ENCODE results near the gene SCLT1. TPM values are rescaled to one million over a fixed set of nuclear protein-coding genes. Genes with fewer than 3 reads are reported as not detected.

SCLT1 gene
- total RNA-seq, 1 experiment from 2014 or later: 24.1 TPM

DNA sequence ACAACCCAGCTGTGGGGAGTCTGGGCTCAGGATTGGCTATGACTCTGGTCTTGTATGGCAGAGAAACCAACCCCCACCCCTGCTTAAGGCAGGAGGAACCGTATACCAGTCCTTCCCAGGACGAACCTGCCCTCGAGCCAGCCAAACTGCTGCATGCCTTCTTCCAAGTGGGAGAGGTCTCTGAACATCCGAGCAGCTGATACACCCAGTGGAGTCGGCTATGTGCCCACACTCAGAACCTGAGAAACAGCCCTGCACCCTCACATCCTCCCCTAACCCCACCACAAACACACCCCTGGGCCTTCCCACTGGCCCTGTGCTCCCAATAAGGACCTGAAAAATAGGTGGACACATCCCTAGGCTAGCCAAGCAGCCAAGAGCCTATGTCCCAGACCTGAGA is 24.4 kb upstream of the SCLT1 start:
- H3K4me1 ChIP-seq (ENCODE audit: insufficient read depth, low read length, poor library complexity, severe bottlenecking): no peaks in the 10 kb centered on the region
- H3K27me3 ChIP-seq (replicated peaks; ENCODE audit: insufficient read depth, low read depth, low read length, poor library complexity): no peaks in the 10 kb centered on the region
- ChIA-PET POLR2A (ENCODE audit: low non-redundant PET) (interaction anchor here (0.6 kb wide), 1 partner anchor 30 kb away, joined by 3 read pairs; no protein-coding TSS in a partner anchor), CTCF (no interaction called here)
- no peak overlapping the region for H3K4me3 ChIP-seq (ENCODE audit: low read depth, low read length, poor library complexity, severe bottlenecking)
- no TSS peak for BruUV-seq (replicated peaks)
- H3K9me3 ChIP-seq (ENCODE audit: low read depth, low read length, poor library complexity, severe bottlenecking): no peaks in the 10 kb centered on the region
- H3K36me3 ChIP-seq (ENCODE audit: insufficient read depth, low read length, poor library complexity, severe bottlenecking): no peaks in the 10 kb centered on the region
- TF ChIP-seq EZH2 (IDR thresholded peaks at IDR 0.05; ENCODE audit: borderline replicate concordance, low read depth, low read length, poor library complexity, severe bottlenecking): no peak
- no peak for TF ChIP-seq CTCF (conservative IDR thresholded peaks at IDR 0.05; ENCODE audit: low read depth, low read length)
- no peak overlapping the region for H3K27ac ChIP-seq (ENCODE audit: low read depth, low read length, poor library complexity, severe bottlenecking)
- no peak for DNase-seq (ENCODE audit: low spot score)
- intact Hi-C loops (cut with micrococcal nuclease; ENCODE audit: unreplicated experiment): no loop called here

GRCh38 chr4:129113919-129114318 is 20.6 kb upstream of the SCLT1 start:
- H3K9me3 ChIP-seq (ENCODE audit: low read depth, low read length, poor library complexity, severe bottlenecking): no peaks in the 10 kb centered on the region
- no peaks in the 10 kb centered on the region for H3K36me3 ChIP-seq (ENCODE audit: insufficient read depth, low read length, poor library complexity, severe bottlenecking)
- TF ChIP-seq EZH2 (IDR thresholded peaks at IDR 0.05; ENCODE audit: borderline replicate concordance, low read depth, low read length, poor library complexity, severe bottlenecking): no peak
- no peak for TF ChIP-seq CTCF (conservative IDR thresholded peaks at IDR 0.05; ENCODE audit: low read depth, low read length)
- POLR2A ChIA-PET (ENCODE audit: low non-redundant PET): no interaction called here
- H3K4me1 ChIP-seq (ENCODE audit: insufficient read depth, low read length, poor library complexity, severe bottlenecking): no peaks in the 10 kb centered on the region
- no peak overlapping the region for H3K27ac ChIP-seq (ENCODE audit: low read depth, low read length, poor library complexity, severe bottlenecking)
- intact Hi-C loops (cut with micrococcal nuclease; ENCODE audit: unreplicated experiment): no loop called here
- H3K4me3 ChIP-seq (ENCODE audit: low read depth, low read length, poor library complexity, severe bottlenecking): no peak overlapping the region
- no peak for DNase-seq (ENCODE audit: low spot score)
- CTCF ChIA-PET: no interaction called here
- no peaks in the 10 kb centered on the region for H3K27me3 ChIP-seq (replicated peaks; ENCODE audit: insufficient read depth, low read depth, low read length, poor library complexity)
- BruUV-seq (replicated peaks): no TSS peak

DNA sequence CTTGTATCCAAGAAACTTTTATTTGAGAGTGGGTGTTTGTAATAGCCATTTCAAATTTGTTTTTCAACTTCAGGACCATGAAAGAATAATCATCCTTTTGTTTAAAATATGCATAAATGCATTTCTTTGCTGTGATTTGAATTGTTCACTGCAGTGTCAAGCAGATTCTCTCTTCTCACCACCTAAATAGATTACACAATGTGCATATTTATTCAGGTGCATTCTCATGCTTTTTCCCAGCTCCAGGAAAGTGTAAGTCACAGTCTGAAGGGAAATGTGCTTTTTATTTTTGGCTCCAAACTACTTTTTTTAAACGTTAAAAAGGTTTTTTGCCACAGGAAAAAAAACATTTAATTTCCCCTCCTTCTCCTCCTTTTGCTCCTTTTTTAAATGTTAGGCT is 20.1 kb upstream of the SCLT1 start:
- intact Hi-C loops (cut with micrococcal nuclease; ENCODE audit: unreplicated experiment): no loop called here
- no peak for TF ChIP-seq EZH2 (IDR thresholded peaks at IDR 0.05; ENCODE audit: borderline replicate concordance, low read depth, low read length, poor library complexity, severe bottlenecking)
- no peak for TF ChIP-seq CTCF (conservative IDR thresholded peaks at IDR 0.05; ENCODE audit: low read depth, low read length)
- H3K27me3 ChIP-seq (replicated peaks; ENCODE audit: insufficient read depth, low read depth, low read length, poor library complexity): no peaks in the 10 kb centered on the region
- no peak for DNase-seq (ENCODE audit: low spot score)
- no peaks in the 10 kb centered on the region for H3K9me3 ChIP-seq (ENCODE audit: low read depth, low read length, poor library complexity, severe bottlenecking)
- H3K4me3 ChIP-seq (ENCODE audit: low read depth, low read length, poor library complexity, severe bottlenecking): no peak overlapping the region
- no TSS peak for BruUV-seq (replicated peaks)
- H3K27ac ChIP-seq (ENCODE audit: low read depth, low read length, poor library complexity, severe bottlenecking): no peak overlapping the region
- ChIA-PET POLR2A (ENCODE audit: low non-redundant PET) (no interaction called here), CTCF (no interaction called here)
- H3K36me3 ChIP-seq (ENCODE audit: insufficient read depth, low read length, poor library complexity, severe bottlenecking): no peaks in the 10 kb centered on the region
- no peaks in the 10 kb centered on the region for H3K4me1 ChIP-seq (ENCODE audit: insufficient read depth, low read length, poor library complexity, severe bottlenecking)

All from A673 (cell line).